ENCODE results near the gene MGAT4B. TPM values are rescaled to one million over a fixed set of nuclear protein-coding genes. Genes with fewer than 3 reads are reported as not detected.

The MGAT4B gene
- total RNA-seq: 100 to 1,000 TPM in 1 of 4 donors, 10 to 100 TPM in 3; 52.7 to 153 (median 91.0) TPM

- WGBS, 2 donors: 0% methylated on average over 22 of the region's 108 CpGs; no CpG with 5 or more reads in 1 of the 2 donors
Measured at GRCh38 chr5:179806250-179807048, at the start of gene MGAT4B. Gene MGAT4B, minus strand, starts transcription at chr5:179806866. Its CDS starts 283 bp downstream, at chr5:179806583.

GRCh38 chr5:179854356-179854755 is 47.7 kb upstream of the MGAT4B start:
- peaks cover 0 to 44% (median 10%) of the 10 kb centered on the region in 4 donors for H3K4me1 ChIP-seq
- no peak for DNase-seq (ENCODE audit: low spot score in 2 of 2)
- H3K4me3 ChIP-seq: no peak overlapping the region
- peaks cover 0 to 48% (median 16%) of the 10 kb centered on the region in 3 donors for H3K36me3 ChIP-seq
- no peaks in the 10 kb centered on the region for H3K27me3 ChIP-seq
- WGBS, 2 donors: 74 to 76% methylated on average over 8 of the region's 8 CpGs
- no peaks in the 10 kb centered on the region for H3K9me3 ChIP-seq
- TF ChIP-seq, protein P1, sequence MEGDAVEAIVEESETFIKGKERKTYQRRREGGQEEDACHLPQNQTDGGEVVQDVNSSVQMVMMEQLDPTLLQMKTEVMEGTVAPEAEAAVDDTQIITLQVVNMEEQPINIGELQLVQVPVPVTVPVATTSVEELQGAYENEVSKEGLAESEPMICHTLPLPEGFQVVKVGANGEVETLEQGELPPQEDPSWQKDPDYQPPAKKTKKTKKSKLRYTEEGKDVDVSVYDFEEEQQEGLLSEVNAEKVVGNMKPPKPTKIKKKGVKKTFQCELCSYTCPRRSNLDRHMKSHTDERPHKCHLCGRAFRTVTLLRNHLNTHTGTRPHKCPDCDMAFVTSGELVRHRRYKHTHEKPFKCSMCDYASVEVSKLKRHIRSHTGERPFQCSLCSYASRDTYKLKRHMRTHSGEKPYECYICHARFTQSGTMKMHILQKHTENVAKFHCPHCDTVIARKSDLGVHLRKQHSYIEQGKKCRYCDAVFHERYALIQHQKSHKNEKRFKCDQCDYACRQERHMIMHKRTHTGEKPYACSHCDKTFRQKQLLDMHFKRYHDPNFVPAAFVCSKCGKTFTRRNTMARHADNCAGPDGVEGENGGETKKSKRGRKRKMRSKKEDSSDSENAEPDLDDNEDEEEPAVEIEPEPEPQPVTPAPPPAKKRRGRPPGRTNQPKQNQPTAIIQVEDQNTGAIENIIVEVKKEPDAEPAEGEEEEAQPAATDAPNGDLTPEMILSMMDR (IDR thresholded peaks at IDR 0.05): no peak
- TF ChIP-seq EP300 (IDR thresholded peaks at IDR 0.05) (no peak), POLR2A (IDR thresholded peaks at IDR 0.05) (no peak)
- H3K27ac ChIP-seq: no peak overlapping the region

More at GRCh38 chr5:179806250-179807048, at the start of gene MGAT4B:
- H3K36me3 ChIP-seq: peaks cover 0 to 1% (median 0%) of the 10 kb centered on the region in 3 donors
- H3K27ac ChIP-seq: peak within 1 kb of the TSS; percentile 87 to 99 (median 98)
- no peaks in the 10 kb centered on the region for H3K9me3 ChIP-seq
- peak; percentile 55 to 57 for DNase-seq (ENCODE audit: low spot score in 2 of 2)
- TF ChIP-seq, protein P1 (IDR thresholded peaks at IDR 0.05): peak in 1 of 5 experiments; percentile 15
- peak; percentile 64 to 67 for TF ChIP-seq POLR2A (IDR thresholded peaks at IDR 0.05)
- TF ChIP-seq EP300 (IDR thresholded peaks at IDR 0.05): peak in 1 of 2 donors; percentile 32
- H3K4me1 ChIP-seq: peaks cover 0 to 53% (median 43%) of the 10 kb centered on the region in 4 donors
- no peaks in the 10 kb centered on the region for H3K27me3 ChIP-seq
- H3K4me3 ChIP-seq: peak within 1 kb of the TSS; percentile 84 to 98 (median 86)

- Histone ChIP-seq H3K27me3 (no peaks in the 10 kb centered on the region), H3K9me3 (no peaks in the 10 kb centered on the region), H3K36me3 (peaks cover 0 to 60% (median 22%) of the 10 kb centered on the region in 3 donors), H3K4me3 (no peak overlapping the region), H3K4me1 (peaks cover 0 to 41% (median 9%) of the 10 kb centered on the region in 4 donors), H3K27ac (no peak overlapping the region)
- WGBS, 2 donors: 80% methylated on average over 8 of the region's 8 CpGs
- DNase-seq (ENCODE audit: low spot score in 2 of 2): no peak
- no peak for TF ChIP-seq POLR2A (IDR thresholded peaks at IDR 0.05)
- TF ChIP-seq EP300 (IDR thresholded peaks at IDR 0.05): no peak
- TF ChIP-seq, protein P1 (IDR thresholded peaks at IDR 0.05): no peak
Measured at GRCh38 chr5:179852993-179853547, 46.4 kb upstream of the MGAT4B start.

DNA sequence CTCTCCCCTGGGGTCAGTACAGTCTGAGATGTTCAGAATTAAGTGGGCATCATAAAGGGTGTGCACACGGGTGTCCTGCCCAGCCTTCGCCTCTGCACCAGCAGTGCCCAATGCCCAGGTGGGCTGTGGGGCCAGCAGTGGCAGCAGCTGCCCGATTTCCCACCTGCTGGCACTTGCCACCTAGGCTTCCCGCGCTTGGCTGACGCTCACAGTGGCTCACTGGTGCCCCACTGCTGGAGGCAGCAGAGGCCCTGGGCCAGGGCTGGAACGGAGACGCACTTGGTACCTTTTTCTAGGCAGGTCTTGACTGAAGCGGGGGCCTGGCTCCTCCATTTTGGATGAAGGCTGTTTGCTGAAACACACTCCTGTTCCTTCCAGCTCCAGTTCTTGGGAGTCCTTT is 35.0 kb upstream of the MGAT4B start:
- peaks cover 0 to 17% (median 0%) of the 10 kb centered on the region in 4 donors for H3K9me3 ChIP-seq
- 93 to 96% methylated on average over 8 to 9 of the region's 9 CpGs for WGBS, 2 donors
- peaks cover 0 to 6% (median 2%) of the 10 kb centered on the region in 4 donors for H3K4me1 ChIP-seq
- no peak for DNase-seq (ENCODE audit: low spot score in 2 of 2)
- no peaks in the 10 kb centered on the region for H3K27me3 ChIP-seq
- peaks cover 3 to 97% (median 29%) of the 10 kb centered on the region in 3 donors for H3K36me3 ChIP-seq
- H3K27ac ChIP-seq: no peak overlapping the region
- TF ChIP-seq EP300 (IDR thresholded peaks at IDR 0.05) (no peak), POLR2A (IDR thresholded peaks at IDR 0.05) (no peak)
- TF ChIP-seq, protein P1 (IDR thresholded peaks at IDR 0.05): no peak
- no peak overlapping the region for H3K4me3 ChIP-seq

DNA sequence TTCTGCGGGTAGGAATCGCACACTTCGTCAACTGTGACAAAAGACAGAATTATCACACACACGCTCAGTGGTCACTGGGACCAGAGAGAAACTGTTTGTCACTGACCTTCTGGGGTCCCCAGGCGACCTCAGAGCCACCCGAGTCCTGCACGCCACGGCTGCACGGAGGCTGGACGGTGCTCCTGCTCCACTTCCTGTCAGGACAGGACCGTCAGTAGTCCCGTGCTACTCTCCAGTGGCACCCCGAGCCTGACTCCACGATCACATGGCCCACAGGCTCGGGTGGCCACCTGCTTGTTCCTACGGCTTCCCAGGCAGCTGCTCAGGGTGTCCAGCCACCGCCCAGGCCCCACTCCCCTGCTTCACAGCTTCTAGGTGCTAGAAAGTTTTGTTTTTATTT is 34.1 kb upstream of the MGAT4B start:
- TF ChIP-seq POLR2A (IDR thresholded peaks at IDR 0.05) (no peak), EP300 (IDR thresholded peaks at IDR 0.05) (no peak)
- TF ChIP-seq, protein P1 (IDR thresholded peaks at IDR 0.05): no peak
- WGBS, 2 donors: 85% methylated on average over 17 of the region's 17 CpGs
- Histone ChIP-seq H3K27ac (no peak overlapping the region), H3K4me1 (peaks cover 0 to 13% (median 6%) of the 10 kb centered on the region in 4 donors), H3K36me3 (peaks cover 3 to 97% (median 37%) of the 10 kb centered on the region in 3 donors), H3K9me3 (peaks cover 0 to 17% (median 0%) of the 10 kb centered on the region in 4 donors), H3K4me3 (no peak overlapping the region), H3K27me3 (no peaks in the 10 kb centered on the region)
- DNase-seq (ENCODE audit: low spot score in 2 of 2): no peak

All from tibial nerve (tissue), 4 donors.